A549 treated with CORT108297 at 1 μM for 4 hours (cell line): ENCODE data around the gene ACACB. TPM values are rescaled to one million over a fixed set of nuclear protein-coding genes. Genes with fewer than 3 reads are reported as not detected.

ENCODE experiments used
- total RNA-seq: library from RNA; stranded (reverse); fragments of 200-300 nt; extraction: Qiagen RNA extraction; gene quantifications from 5 replicates; pipeline ENCODE4 v1.2.3, GENCODE V29; 2022

ACACB gene
- total RNA-seq, result 6.0 to 9.1 TPM (median 7.7 TPM) in 5 replicates

GRCh38 chr12:109115758-109116610 lies at the start of gene ACACB:
ACACB (plus strand) TSS chr12:109116587; CDS start chr12:109139406, 22,819 bp downstream.

DNA sequence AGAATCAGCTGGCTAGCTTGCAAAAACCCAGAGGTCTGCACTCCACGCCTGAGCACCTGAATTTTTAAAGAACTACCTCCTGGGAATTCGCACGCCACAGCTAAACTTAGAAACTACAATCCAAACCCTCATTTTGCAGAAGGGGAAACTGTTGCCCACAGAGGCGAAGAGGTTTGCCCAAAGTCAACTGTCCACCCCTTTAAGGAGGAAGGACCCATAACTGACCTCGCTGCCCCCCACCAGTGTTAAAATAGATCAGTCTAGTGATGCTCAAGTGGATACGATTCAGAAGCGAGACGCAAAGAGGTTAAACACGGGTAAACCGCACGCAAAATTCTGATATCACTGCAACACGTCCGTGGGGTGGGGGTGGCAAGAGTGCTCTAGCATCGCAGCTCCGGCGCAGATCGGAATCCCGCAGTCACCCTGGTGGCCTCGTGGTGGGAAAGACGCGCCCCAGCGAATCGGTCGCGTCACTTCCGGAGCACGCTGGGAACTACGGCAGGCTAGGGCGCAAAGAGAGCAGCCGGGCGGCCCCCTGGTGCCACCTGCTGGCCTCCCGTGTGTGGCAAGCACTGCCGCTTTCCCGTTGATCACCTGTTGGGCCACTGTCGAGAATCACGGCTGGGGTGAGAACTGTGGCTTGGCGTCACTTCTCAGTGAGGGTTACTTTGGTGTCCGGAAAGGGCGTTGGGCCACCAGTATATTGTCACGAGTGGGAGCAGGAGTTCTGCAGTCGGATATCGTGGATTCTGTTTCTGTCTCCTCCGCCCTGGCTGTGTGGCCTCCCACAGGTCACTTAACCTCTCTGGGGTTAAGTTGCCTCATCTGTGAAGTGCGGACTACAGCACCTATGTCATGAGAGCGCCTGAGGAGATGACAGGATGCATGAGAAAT lies 23.1 kb upstream of the ACACB start, which contains the start of gene ALKBH2:
Gene ALKBH2 (minus strand): TSS at position 451 of the 897 bp plus-strand sequence. CDS start 686 bp downstream, outside the sequence.

DNA sequence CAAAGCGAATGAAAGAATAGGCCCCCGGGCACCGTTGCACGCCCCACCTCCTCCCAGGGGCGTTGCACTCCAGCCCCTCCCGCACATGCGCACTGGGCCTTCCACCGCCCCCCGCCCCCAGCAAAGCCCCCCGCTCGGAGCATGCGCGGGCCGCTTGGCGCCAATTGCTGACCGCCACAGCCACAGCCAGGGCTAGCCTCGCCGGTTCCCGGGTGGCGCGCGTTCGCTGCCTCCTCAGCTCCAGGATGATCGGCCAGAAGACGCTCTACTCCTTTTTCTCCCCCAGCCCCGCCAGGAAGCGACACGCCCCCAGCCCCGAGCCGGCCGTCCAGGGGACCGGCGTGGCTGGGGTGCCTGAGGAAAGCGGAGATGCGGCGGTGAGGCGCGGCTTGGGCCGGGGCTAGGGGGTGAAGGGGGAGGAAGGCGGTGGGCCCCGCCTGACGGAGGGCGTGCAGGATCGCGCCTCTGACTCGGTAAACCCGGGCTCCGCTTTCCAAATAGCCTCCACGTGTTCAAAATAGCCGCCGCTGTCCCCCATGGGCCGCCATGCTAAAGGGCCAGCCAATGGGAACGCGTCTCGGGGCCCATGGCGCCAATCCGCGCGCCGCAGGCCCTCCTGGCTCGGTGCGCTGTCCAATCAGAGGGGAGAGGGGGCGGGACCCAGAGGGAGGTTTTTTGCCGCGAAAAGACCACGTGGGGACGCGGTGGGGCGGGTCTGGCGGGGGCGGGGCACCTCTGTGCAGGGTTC lies 18.8 kb upstream of the ACACB start, which contains the start of gene UNG:
Gene UNG (plus strand): TSS at position 163 of the 748 bp plus-strand sequence. CDS start 83 bp downstream, at position 246.

GRCh38 chr12:109308534-109309380 lies 192.4 kb downstream of the ACACB start, which contains the start of gene FOXN4:
FOXN4 (minus strand) TSS chr12:109309284; CDS start chr12:109308321, 963 bp downstream.

Other genes starting within 250 kb of the ACACB start
- gene DAO, start 236.5 kb upstream of the ACACB start, total RNA-seq, result not detected in 5 replicates
- gene SVOP, start 95.5 kb upstream of the ACACB start, total RNA-seq, result 0.01 TPM in 1 of 5 replicates, not detected in the others
- 6.8 to 8.8 TPM (median 7.9 TPM) in 5 replicates for gene USP30, start 64.0 kb upstream of the ACACB start, total RNA-seq
- gene ALKBH2, start 23.1 kb upstream of the ACACB start, total RNA-seq, result 41.7 to 48.4 TPM (median 46.7 TPM) in 5 replicates
- gene UNG, start 19.0 kb upstream of the ACACB start, total RNA-seq, result 80.9 to 88.4 TPM (median 86.1 TPM) in 5 replicates
- gene FOXN4, start 192.7 kb downstream of the ACACB start, total RNA-seq, result 0.05 to 0.06 TPM in 2 of 5 replicates, not detected in the others
- gene MYO1H, start 231.3 kb downstream of the ACACB start, total RNA-seq, result not detected in 5 replicates